K562 (cell line): ENCODE data around the gene S100P. TPM values are rescaled to one million over a fixed set of nuclear protein-coding genes. Genes with fewer than 3 reads are reported as not detected.

Experiments used
- GTF2F1 ChIP-seq: IDR thresholded peaks from 2 replicates; pipeline ENCODE4 v1.6.1; 2011; ENCODE audit warnings: low read depth, low read length, improper control_type of control experiment
- HLTF ChIP-seq: fragments of 450-650 bp; IDR thresholded peaks from 2 replicates; pipeline ENCODE4 v1.6.1; 2016
- HMG20A ChIP-seq: fragments of 450-650 bp; formaldehyde crosslinking; conservative IDR thresholded peaks from 2 replicates; pipeline ENCODE4 v1.4.0; 2020; ENCODE audit warnings: mild to moderate bottlenecking, mixed read lengths
- LCOR ChIP-seq: sonication (generic); formaldehyde crosslinking; IDR thresholded peaks from 2 replicates; pipeline ENCODE4 v1.8.0; 2022; ENCODE audit warnings: mild to moderate bottlenecking, missing genetic modification reagents
- NRF1 ChIP-seq, 2 experiments: fragments of 450-650 bp; IDR thresholded peaks in 1 of 2; conservative IDR thresholded peaks in 1 of 2; 2 replicates each; pipeline ENCODE4 v1.6.1; 2014; ENCODE audit warnings: mild to moderate bottlenecking in 2 of 2
- PRMT5 ChIP-seq: sonication (generic); formaldehyde crosslinking; IDR thresholded peaks from 2 replicates; pipeline ENCODE4 v1.5.0; 2020; ENCODE audit warnings: missing genetic modification reagents
- PTBP1 ChIP-seq: fragments of 200-400 bp; formaldehyde crosslinking; IDR thresholded peaks from 2 replicates; pipeline ENCODE4 v1.6.1; 2017; ENCODE audit warnings: low read depth, low read length
- RFX5 ChIP-seq: IDR thresholded peaks from 2 replicates; pipeline ENCODE4 v1.6.1; 2011; ENCODE audit warnings: low read depth, mild to moderate bottlenecking, improper control_type of control experiment, low read length
- TEAD2 ChIP-seq: fragments of 450-650 bp; IDR thresholded peaks from 2 replicates; pipeline ENCODE4 v1.6.1; 2016; ENCODE audit warnings: missing genetic modification characterization, control low read depth, missing compliant biosample characterization
- ZC3H4 ChIP-seq: sonication (generic); formaldehyde crosslinking; IDR thresholded peaks from 2 replicates; pipeline ENCODE4 v1.9.0; 2021; ENCODE audit warnings: missing genetic modification reagents, borderline replicate concordance
- ZNF217 ChIP-seq: sonication (generic); formaldehyde crosslinking; IDR thresholded peaks from 2 replicates; pipeline ENCODE4 v1.8.0; 2022; ENCODE audit warnings: mild to moderate bottlenecking, missing genetic modification reagents
- ZNF316 ChIP-seq: fragments of 450-650 bp; IDR thresholded peaks from 2 replicates; pipeline ENCODE4 v1.6.1; 2016
- ZNF354B ChIP-seq: fragments of 250-450 bp; sonication (Bioruptor Pico); IDR thresholded peaks from 2 replicates; pipeline ENCODE4 v1.4.0; 2020
- ZNF431 ChIP-seq: sonication (generic); formaldehyde crosslinking; IDR thresholded peaks from 2 replicates; pipeline ENCODE4 v1.8.0; 2022; ENCODE audit warnings: mild to moderate bottlenecking, missing genetic modification reagents
- ZNF695 ChIP-seq: fragments of 450-650 bp; formaldehyde crosslinking; IDR thresholded peaks from 2 replicates; pipeline ENCODE4 v1.4.0; 2020; ENCODE audit warnings: mild to moderate bottlenecking, moderate library complexity
- ZNF75A ChIP-seq: fragments of 450-650 bp; formaldehyde crosslinking; IDR thresholded peaks from 2 replicates; pipeline ENCODE4 v1.4.0; 2020; ENCODE audit warnings: mild to moderate bottlenecking
- polyA plus RNA-seq, 8 experiments: library from polyadenylated mRNA; depleted of rRNA in 4 of 8; stranded (reverse) in 5 of 8; unstranded in 3 of 8; fragments of >200 nt; fragmentation: Nextera tagmentation in 2 of 8; fragmentation: Illumina TruSeq in 1 of 8; extraction: Ambion mirVana in 2 of 8; extraction: Trizol in 1 of 8; gene quantifications; 2 replicates each; pipeline versions ENCODE4 v1.2.1 to v1.2.3, GENCODE V29; 2011 to 2014; ENCODE audit warnings: inconsistent platforms in 1 of 8, missing spikeins in 1 of 8
- total RNA-seq, 7 experiments: library from RNA; depleted of rRNA in 6 of 7; stranded (reverse); fragments of >200 nt in 6 of 7; fragmentation: Illumina TruSeq in 2 of 7; extraction: Trizol in 2 of 7; gene quantifications; 2 replicates each; pipeline versions ENCODE4 v1.2.1 to v1.2.3, GENCODE V29; 2011 to 2021; ENCODE audit warnings: low replicate concordance in 1 of 7
- TF ChIP-seq, protein P1 (sequence below): fragments of 450-650 bp; IDR thresholded peaks from 2 replicates; pipeline ENCODE4 v1.7.1; 2018; ENCODE audit warnings: mild to moderate bottlenecking, low read depth; ENCODE audit not compliant: partially characterized antibody
- TF ChIP-seq, protein P2 (sequence below): fragments of 450-650 bp; conservative IDR thresholded peaks from 2 replicates; pipeline ENCODE4 v1.6.1; 2016; ENCODE audit warnings: missing genetic modification characterization, low read depth, mild to moderate bottlenecking, control low read depth, missing compliant biosample characterization
- TF ChIP-seq, protein P3 (sequence below): sonication (generic); formaldehyde crosslinking; IDR thresholded peaks from 2 replicates; pipeline ENCODE4 v1.8.1; 2022; ENCODE audit warnings: missing genetic modification reagents
- TF ChIP-seq, protein P4 (sequence below): fragments of 150-350 bp; conservative IDR thresholded peaks from 2 replicates; pipeline ENCODE4 v1.6.1; 2014; ENCODE audit warnings: low read length

The S100P gene
- total and polyA plus RNA-seq, 9 of the 15 experiments (the other 6 are each of a cell fraction or from before 2014, with no cell fraction given) = 4.1 to 23.8 (median 7.5) TPM

DNA sequence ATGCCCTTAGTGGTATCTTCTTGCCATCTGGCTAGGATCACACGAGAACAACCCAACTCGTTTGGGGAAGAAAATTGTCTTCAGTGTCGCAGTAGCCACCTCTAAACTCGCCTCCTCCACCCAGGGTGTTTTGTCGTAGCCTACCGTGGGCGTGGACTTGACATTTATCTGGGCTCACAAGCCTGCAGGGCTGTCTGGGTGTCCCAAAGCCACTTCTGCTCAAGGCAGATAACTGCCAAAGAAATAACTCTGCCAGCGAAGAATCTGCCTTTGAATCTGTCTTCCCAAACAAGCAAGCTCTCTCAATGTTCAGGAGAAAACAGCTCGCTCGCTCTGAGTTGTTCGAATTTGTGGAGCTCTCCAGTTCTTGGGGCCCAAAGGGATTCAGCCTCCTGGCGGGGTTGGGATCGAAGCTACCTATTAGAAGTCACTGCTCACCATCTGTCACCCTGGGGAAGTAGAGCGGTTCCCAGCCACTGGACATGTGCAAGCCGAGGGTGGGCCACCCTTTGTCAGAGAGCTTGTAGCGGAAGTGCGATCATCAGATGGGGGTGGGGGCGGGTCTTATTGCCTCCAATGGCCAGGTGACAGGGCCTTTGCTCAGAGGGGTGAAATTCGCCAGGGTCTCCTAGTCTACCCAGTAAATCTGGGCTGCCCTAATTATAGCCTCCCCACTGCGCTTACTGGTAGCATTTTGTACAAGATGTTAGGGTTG, 37.1 kb downstream of the S100P start (continued):
- TF ChIP-seq LCOR (CRISPR knock-in tag) (peak; percentile 87), ZC3H4 (CRISPR knock-in tag) (no peak), PRMT5 (CRISPR knock-in tag) (no peak), ZNF431 (CRISPR knock-in tag) (no peak), RFX5 (no peak), ZNF354B (CRISPR knock-in tag) (no peak), GTF2F1 (no peak), ZNF695 (CRISPR knock-in tag) (no peak), ZNF316 (no peak), ZNF217 (no peak), NRF1 (conservative IDR thresholded peaks at IDR 0.05 in 1 of 2, IDR thresholded peaks at IDR 0.05 in 1 of 2) (peak; percentile 82 to 85), PTBP1 (no peak), ZNF75A (CRISPR knock-in tag) (no peak), HMG20A (no peak), TEAD2 (peak; percentile 22; the same call in 1 of the 2 replicates), HLTF (0 out of 2 replicates have a peak, but pooled peaks have one; percentile 61)
- TF ChIP-seq, protein P1, sequence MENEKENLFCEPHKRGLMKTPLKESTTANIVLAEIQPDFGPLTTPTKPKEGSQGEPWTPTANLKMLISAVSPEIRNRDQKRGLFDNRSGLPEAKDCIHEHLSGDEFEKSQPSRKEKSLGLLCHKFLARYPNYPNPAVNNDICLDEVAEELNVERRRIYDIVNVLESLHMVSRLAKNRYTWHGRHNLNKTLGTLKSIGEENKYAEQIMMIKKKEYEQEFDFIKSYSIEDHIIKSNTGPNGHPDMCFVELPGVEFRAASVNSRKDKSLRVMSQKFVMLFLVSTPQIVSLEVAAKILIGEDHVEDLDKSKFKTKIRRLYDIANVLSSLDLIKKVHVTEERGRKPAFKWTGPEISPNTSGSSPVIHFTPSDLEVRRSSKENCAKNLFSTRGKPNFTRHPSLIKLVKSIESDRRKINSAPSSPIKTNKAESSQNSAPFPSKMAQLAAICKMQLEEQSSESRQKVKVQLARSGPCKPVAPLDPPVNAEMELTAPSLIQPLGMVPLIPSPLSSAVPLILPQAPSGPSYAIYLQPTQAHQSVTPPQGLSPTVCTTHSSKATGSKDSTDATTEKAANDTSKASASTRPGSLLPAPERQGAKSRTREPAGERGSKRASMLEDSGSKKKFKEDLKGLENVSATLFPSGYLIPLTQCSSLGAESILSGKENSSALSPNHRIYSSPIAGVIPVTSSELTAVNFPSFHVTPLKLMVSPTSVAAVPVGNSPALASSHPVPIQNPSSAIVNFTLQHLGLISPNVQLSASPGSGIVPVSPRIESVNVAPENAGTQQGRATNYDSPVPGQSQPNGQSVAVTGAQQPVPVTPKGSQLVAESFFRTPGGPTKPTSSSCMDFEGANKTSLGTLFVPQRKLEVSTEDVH = peak; percentile 48
- TF ChIP-seq, protein P2, sequence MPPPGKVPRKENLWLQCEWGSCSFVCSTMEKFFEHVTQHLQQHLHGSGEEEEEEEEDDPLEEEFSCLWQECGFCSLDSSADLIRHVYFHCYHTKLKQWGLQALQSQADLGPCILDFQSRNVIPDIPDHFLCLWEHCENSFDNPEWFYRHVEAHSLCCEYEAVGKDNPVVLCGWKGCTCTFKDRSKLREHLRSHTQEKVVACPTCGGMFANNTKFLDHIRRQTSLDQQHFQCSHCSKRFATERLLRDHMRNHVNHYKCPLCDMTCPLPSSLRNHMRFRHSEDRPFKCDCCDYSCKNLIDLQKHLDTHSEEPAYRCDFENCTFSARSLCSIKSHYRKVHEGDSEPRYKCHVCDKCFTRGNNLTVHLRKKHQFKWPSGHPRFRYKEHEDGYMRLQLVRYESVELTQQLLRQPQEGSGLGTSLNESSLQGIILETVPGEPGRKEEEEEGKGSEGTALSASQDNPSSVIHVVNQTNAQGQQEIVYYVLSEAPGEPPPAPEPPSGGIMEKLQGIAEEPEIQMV (tag) = 0 out of 2 replicates have a peak, but pooled peaks have one; percentile 32
- TF ChIP-seq, protein P3, sequence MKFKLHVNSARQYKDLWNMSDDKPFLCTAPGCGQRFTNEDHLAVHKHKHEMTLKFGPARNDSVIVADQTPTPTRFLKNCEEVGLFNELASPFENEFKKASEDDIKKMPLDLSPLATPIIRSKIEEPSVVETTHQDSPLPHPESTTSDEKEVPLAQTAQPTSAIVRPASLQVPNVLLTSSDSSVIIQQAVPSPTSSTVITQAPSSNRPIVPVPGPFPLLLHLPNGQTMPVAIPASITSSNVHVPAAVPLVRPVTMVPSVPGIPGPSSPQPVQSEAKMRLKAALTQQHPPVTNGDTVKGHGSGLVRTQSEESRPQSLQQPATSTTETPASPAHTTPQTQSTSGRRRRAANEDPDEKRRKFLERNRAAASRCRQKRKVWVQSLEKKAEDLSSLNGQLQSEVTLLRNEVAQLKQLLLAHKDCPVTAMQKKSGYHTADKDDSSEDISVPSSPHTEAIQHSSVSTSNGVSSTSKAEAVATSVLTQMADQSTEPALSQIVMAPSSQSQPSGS (CRISPR knock-in tag) = no peak
- TF ChIP-seq, protein P4, sequence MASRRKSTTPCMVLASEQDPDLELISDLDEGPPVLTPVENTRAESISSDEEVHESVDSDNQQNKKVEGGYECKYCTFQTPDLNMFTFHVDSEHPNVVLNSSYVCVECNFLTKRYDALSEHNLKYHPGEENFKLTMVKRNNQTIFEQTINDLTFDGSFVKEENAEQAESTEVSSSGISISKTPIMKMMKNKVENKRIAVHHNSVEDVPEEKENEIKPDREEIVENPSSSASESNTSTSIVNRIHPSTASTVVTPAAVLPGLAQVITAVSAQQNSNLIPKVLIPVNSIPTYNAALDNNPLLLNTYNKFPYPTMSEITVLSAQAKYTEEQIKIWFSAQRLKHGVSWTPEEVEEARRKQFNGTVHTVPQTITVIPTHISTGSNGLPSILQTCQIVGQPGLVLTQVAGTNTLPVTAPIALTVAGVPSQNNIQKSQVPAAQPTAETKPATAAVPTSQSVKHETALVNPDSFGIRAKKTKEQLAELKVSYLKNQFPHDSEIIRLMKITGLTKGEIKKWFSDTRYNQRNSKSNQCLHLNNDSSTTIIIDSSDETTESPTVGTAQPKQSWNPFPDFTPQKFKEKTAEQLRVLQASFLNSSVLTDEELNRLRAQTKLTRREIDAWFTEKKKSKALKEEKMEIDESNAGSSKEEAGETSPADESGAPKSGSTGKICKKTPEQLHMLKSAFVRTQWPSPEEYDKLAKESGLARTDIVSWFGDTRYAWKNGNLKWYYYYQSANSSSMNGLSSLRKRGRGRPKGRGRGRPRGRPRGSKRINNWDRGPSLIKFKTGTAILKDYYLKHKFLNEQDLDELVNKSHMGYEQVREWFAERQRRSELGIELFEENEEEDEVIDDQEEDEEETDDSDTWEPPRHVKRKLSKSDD = no peak
